NCI-H1930 (cell line): ENCODE data around the gene EMCN.
"Not testable (repeated sequence)": the region's sequence is repeated elsewhere in the genome, so short reads cannot be mapped to it uniquely, and the experiment has no call there.

Experiments used
- DNase-seq, 2 experiments: peaks; one replicate each; lab custom pipeline; 2025; lab: John Stamatoyannopoulos, UW

EMCN gene

GRCh38 chr4:100492129-100492528 lies 25.7 kb downstream of the EMCN start:
- no peak for DNase-seq

- DNase-seq, result no peak
Measured at GRCh38 chr4:100489305-100489704, 28.5 kb downstream of the EMCN start.

GRCh38 chr4:100486496-100486895 lies 31.3 kb downstream of the EMCN start:
- no peak for DNase-seq

DNA sequence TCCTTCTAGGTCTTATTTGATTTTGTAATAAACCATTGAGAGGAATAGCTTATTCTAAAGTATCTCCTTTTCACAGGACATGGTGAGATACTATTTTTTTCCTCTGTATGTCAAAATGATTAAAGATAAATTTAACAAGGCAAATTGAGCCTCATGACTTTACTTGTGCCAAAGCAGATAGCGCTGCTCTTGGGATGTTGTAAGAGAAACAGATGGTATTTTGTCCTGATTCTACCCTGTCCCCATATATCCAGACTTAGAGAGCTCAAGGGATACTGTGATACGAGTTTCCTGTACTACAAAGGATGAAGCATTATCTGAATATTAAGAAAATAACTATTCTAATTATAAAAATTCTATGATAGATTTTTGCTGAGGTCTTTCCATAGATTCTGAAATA lies 34.0 kb downstream of the EMCN start:
- no peak for DNase-seq

DNA sequence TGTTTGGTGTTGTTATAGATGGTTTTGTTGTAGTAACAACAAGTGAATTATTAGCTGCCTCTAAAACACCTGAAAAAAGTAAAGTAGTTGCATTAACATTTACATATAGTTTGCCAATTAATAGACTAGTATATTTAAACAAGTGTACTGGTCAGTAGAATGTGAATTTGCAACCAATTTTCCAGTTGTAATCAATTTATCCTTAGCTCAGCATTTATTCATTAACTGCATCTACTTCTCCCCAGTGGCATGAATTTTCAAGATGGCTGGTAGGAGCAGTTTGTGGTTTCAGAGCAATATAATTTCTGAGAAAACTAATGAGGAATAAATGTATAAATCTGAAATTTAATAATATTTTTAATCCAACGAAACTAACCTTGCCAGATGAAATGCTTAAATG lies 37.9 kb downstream of the EMCN start:
- no peak for DNase-seq

DNA sequence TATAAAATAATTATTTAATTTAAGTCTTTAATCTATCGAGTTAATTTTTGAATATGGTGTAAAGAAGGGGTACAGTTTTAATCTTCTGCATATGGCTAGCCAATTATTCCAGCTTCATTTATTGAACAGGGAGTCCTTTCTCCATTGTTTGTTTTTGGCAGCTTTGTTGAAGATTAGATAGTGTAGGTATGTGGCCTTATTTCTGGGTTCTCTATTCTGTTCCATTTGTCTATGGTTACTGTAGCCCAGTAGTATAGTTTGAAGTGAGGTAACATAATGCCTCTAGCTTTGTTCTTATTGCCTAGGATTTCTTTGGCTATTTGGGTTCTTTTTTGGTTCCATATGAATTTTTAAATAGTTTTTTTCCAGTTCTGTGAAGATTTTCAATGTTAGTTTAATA lies 48.3 kb downstream of the EMCN start:
- no peak for DNase-seq

DNA sequence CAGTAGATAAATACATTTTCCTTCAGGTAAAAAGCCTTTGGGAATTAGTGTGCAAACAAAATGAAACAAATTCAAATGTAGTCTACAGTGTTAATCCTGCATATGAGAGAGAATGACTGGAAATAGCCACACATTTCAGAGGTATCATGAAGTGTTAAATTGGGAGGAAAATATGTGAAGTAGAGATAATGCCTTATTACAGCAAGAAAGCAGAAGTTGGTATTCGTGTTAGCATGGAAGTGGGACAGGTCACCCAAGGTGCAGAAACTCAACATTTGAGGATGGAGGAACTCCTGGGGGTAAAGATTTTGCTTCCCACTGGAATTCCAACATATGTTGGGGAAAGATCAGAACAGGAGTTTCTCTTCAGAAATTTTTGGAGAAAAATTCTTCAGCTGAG lies 51.3 kb downstream of the EMCN start:
- DNase-seq, result no peak

- no peak for DNase-seq
Measured at GRCh38 chr4:100461807-100462605, 55.8 kb downstream of the EMCN start.

DNA sequence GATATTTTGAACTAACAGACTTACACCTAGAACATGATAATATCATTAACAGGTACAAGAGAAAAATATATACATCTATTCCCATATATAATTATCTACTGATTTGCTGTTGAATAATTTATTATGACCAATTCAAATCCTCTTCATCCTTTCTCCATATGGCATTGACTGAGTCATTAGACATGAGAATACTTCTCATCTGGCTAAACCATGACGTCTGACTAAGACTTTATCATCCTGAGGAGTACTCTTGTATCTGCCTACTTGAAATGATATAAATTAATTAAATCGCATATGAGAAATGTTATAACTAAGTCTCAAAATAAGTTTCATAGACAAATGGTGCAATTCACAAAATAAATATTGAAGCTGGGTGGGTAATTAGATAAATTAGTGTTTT lies 67.4 kb downstream of the EMCN start:
- DNase-seq, result no peak

DNA sequence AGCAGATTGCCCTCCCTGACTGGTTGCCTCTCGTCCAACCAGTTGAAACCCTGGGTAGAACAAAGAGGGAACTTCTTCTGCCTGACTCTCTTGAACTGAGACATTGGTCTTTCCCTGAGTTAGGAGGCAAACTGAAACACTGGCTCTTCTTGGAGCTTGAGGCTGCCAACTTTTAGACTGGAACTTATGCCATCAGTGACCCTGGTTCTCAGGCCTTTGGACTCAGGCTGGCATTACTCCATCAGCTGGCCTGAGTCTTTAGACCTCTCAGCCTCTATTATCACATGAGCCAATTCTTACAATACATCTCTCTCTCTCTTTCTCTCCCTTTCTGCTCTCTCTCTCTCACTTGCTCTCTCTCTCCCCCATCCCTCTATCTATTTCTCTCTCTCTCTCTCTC lies 86.4 kb downstream of the EMCN start:
- no peak for DNase-seq

- DNase-seq, result no peak
Measured at GRCh38 chr4:100430451-100430850, 87.4 kb downstream of the EMCN start.

DNA sequence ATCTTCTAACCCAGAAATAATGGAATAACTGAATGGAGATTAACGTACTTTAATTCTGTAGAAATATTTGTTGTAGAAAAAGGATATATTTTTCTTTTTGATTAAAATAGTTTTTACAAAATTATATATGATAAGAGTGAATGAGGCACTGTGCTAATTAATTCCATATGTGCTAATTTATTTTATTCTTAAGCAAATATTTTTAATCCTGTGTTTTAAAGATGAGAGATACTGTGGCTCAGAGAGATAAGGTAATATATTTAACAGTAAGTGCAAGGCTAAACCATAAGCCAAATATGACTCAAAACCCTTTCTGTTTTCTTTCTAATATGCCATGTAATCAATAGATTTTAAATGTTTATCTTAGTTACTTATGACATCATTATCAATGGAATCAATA lies 88.2 kb downstream of the EMCN start:
- DNase-seq, result no peak

GRCh38 chr4:100428051-100428450 lies 89.8 kb downstream of the EMCN start:
- DNase-seq, result no peak

- no peak for DNase-seq
Measured at GRCh38 chr4:100424376-100424775, 93.4 kb downstream of the EMCN start.

DNA sequence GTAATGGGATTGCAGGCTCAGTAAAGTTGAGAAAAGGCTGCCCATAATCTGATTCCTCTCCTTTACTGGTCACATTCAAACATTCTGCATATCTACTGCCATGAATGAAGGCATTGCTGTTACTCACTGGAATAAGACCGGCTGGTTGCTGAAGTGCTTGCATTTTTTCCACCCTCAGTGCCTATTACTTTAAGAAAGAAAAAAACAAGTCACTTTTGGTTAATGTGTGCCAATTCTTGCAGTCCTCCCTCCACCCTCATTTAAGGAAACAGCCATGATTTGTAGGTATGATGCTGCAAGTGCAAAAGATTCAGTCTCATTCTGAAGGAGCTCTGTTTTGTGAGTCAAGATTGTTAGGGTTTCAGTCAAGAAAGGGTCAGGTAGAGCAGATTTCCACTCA lies 94.9 kb downstream of the EMCN start:
- no peak for DNase-seq

GRCh38 chr4:100421361-100421978 lies 96.4 kb downstream of the EMCN start:
- no peak for DNase-seq

DNA sequence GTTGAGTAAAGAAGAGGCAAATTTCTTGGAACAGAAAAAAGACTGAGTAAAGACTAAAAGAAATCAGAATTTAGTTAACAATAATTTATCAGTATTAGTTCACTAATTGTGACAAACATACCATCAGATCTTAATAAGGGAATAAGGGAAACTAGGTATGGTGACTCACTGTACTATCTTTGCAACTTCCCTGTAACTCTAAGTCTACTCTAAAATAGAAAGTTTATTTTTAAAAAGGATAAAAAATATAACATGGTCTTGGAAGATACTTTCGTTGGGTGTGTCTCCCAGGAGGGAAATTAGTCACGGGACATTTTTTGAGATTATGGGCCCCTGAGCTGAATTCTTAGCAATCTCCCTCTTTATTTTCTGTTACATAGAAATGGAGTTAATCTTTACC lies 97.3 kb downstream of the EMCN start:
- DNase-seq, result no peak

DNA sequence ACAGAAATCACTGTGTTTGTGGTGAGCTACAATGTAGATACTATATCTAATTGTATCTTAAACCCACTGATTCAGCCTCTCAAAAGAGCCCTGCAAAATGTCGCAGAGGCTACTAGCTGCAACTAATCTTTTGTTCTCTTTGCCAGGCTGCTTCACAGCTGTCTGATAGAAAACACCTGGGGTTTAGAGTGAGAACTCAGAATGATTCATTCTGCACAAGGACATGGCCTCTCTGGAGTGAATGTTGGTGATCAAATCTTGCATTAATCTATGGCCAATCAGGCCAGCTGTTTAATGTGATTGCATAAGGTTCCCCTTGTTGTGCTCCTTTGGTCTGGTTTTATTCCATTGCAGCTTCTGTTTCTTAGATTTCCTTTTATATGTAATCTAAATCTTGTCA lies 100.3 kb downstream of the EMCN start:
- no peak for DNase-seq

DNA sequence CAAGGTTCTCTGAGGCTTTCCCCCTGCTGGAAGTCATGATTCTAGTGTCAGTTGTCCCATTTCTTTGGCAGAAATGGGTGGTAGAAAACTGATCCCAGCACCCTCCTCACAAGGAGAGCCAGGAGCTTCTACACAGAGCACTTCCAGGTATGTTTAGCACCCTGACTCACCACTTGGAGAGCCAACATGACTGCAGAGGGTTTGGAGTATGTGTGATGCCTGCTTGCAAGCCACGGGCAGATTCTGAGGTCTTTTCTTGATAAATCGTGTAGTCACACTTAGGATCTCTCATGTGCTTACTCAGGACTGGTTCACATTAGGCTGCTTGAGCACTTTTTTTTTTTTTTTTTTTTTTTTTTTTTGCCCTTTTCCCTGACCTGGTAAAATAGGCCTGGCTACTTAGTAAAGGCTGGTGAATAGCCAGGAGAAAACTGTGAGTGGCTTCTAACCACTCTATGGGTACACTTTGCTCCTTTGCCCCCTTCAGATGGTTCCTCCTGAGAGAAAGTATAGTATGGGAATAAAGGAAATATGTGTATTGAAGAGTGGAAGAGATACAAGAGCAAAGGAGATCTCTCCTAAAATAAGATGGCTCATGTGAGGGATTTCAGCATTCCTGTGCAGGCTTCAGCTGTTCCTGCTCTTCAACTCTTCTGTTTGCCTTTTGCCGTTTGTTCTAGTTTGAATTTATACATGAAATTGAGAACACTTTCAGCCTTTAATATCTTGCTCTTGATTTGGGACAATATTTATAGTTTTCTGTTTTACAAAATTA lies 103.6 kb downstream of the EMCN start:
- no peak for DNase-seq

DNA sequence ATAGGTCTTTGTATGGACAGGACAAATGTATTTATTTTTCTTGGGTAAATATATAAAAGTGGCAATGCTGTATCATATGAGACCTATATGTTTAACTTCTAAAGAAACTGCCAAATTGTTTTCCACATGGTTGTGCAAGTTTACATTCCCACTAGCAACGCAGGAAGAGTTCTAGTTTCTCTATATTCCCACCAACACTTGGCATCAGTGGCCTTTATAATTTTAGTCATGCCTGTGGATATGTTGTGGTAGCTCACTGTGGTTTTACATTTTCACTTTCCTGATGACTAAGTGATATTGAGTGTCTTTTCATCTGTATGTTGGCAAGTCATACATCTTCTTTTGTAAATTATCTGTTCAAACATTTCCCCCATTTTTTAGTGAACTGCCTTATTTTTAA lies 126.0 kb downstream of the EMCN start:
- no peak for DNase-seq

DNA sequence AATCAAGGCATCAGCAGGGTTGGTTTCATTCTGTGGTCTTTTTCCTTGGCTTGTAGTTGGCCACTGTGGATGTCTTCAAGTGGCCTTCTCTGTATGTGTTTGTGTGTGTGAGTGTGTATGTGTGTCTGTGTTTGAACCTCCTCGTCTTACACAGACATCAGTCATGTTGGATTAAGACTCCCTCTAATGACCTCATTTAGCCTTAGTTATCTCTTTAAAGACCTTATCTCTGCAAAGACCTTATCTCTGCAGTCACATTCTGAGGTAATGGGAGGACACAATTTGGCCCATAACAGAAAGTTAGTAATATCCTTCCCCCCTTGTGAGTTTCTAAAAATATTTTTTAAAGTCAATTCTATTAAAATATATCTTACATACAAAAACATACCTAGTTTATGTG lies 126.7 kb downstream of the EMCN start:
- no peak for DNase-seq

DNA sequence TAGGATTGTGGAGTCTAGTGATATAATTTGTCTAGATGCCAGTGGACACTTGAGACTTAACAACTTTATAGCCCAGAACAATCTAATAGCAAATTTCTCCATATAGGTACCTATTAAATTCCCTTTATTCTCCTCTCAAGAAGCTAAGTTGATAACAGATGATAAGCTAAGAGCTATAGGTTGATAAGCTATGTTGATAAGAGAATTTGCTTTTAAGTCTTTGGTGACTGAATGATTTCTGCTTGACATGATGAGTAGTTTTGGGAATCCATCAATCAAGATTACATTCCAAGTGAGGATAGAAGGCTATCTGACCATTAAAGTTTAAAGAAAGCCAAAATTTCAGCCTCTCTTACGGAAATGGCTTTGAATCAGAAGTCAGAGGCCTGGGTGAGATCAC lies 131.6 kb downstream of the EMCN start:
- DNase-seq, result no peak

DNA sequence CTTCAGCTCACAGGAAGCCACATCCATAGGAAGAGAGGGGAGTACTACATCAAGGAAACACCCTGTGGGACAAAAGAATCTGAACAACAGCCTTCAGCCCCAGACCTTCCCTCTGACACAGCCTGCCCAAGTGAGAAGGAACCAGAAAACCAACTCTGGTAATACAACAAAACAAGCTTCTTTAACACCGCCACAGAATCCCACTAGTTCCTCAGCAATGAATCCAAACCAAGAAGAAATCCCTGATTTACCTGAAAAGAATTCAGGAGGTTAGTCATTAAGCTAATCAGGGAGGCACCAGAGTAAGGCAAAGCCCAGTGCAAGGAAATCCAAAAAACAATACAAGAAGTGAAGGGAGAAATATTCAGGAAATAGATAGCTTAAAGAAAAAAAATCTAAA lies 137.4 kb downstream of the EMCN start:
- not testable (repeated sequence) for DNase-seq
